Measurements from ENCODE around the gene ZNF366.

ZNF366 gene, protein sequence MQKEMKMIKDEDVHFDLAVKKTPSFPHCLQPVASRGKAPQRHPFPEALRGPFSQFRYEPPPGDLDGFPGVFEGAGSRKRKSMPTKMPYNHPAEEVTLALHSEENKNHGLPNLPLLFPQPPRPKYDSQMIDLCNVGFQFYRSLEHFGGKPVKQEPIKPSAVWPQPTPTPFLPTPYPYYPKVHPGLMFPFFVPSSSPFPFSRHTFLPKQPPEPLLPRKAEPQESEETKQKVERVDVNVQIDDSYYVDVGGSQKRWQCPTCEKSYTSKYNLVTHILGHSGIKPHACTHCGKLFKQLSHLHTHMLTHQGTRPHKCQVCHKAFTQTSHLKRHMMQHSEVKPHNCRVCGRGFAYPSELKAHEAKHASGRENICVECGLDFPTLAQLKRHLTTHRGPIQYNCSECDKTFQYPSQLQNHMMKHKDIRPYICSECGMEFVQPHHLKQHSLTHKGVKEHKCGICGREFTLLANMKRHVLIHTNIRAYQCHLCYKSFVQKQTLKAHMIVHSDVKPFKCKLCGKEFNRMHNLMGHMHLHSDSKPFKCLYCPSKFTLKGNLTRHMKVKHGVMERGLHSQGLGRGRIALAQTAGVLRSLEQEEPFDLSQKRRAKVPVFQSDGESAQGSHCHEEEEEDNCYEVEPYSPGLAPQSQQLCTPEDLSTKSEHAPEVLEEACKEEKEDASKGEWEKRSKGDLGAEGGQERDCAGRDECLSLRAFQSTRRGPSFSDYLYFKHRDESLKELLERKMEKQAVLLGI

DNA sequence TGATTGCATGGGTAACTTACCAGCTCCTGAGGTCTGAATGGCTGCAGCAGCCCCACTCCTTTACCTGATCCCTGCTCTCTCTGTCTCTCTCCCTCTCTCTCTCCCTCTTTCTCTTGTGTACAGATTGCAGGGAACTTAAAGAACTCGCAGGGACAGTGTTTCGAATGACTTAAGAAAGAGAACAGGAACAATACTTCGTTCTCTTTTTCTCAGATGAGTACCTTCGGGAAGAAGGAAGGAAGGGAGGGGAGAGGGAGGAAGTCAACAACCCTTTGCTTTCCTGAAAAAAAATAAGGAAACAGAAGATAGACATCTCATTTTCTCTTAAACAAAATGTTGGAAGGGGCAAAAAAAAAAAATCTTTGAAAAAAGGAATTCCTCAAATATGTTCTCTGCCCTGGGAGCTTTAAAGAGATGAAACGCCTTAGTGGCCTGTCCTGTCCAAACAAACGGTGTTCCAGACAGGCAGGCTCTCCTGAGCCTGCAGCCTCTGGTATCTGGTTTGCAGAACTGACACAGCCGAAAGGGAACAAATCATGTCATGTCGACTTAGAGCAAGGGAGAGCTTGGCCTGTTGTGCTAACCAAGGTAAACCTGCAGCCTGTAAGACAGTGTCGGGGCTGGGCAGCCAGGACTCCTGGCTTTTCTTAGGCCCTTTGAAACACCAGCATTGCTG lies at the start of gene ZNF366:
TSS of gene ZNF366 (minus strand) at position 180 of the 676 bp plus-strand sequence. CDS start 45,914 bp downstream, outside the sequence.
- TF ChIP-seq, protein P1, sequence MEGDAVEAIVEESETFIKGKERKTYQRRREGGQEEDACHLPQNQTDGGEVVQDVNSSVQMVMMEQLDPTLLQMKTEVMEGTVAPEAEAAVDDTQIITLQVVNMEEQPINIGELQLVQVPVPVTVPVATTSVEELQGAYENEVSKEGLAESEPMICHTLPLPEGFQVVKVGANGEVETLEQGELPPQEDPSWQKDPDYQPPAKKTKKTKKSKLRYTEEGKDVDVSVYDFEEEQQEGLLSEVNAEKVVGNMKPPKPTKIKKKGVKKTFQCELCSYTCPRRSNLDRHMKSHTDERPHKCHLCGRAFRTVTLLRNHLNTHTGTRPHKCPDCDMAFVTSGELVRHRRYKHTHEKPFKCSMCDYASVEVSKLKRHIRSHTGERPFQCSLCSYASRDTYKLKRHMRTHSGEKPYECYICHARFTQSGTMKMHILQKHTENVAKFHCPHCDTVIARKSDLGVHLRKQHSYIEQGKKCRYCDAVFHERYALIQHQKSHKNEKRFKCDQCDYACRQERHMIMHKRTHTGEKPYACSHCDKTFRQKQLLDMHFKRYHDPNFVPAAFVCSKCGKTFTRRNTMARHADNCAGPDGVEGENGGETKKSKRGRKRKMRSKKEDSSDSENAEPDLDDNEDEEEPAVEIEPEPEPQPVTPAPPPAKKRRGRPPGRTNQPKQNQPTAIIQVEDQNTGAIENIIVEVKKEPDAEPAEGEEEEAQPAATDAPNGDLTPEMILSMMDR (IDR thresholded peaks at IDR 0.05): no peak

DNA sequence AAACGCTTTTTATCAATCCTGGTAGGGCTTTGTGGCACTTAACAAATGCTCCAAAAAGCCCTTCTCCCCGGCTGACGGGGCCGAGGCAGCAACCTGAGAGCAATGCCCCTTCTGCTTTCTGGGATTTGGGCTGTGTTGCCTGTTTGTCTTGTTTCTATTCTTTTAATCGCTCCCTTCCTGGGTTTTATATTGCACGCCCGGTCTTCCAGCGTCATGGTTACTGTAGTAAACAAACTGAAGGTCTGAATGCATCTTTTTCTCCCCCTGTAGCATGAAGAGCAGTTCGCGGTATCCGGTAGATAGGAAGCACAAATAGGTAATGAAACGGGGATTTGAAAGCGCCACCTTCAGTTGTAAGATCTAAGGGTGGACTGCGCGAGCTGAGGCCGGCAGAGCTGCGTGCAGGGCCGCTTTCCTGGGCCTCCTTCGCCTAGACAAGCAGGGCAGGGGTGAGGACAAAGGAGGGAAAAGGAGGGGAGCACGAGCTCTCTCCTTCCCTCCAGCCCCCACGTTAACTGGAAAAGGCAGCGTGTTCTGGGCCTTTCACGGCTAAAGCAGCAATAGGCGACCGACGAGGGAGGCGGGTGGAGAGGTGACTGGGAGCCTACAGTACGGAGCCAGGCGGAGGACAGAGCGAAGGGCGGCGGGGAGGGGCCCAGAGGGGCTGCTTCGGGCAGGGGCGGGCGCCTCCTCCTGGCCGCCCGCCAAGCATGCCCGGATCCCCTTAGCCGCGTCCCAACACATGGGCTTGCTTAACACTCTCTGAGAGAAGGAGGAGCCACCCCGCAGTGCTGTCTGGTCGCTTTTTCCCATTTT lies 49.3 kb upstream of the ZNF366 start:
- TF ChIP-seq, protein P1 (IDR thresholded peaks at IDR 0.05): no peak

DNA sequence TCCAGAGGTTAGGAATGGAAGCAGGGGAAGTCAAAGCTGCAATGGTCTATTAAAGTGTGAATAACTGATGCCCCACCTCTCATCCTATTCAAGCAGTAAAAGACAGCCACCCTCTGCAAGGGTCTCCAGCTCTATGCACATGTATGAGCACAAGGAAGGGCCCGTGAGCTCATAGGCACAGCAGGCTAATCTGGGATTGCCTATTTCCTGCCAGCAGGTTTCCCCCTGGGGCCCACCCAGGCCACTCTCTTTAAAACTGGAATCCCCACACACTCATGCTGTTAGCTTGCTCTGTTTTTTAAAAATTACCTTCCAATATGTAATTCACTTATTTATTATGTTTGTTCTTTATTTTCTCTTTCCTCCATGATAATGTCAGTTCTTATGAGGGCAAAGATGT lies 48.7 kb upstream of the ZNF366 start:
- TF ChIP-seq, protein P1 (IDR thresholded peaks at IDR 0.05): no peak

DNA sequence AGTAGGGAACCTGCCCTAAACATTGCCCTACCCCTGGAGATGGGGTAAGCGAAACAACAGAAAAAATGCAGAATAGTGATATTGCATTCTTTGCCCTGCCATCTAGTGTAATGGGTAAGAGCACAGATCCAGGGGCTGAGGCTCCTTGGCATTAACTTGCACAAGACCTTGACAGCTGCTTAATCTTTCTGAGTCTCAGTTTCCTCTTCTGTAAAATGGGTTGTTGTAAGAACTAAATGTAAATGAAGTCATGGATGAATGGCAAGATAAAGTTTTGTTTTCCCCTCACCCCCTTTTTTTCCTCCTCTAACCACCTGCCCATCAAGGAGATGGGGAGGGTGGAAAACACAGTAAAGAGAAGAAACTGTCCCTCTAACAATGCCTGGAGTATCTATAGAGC lies 47.7 kb upstream of the ZNF366 start:
- TF ChIP-seq, protein P1 (IDR thresholded peaks at IDR 0.05): no peak

DNA sequence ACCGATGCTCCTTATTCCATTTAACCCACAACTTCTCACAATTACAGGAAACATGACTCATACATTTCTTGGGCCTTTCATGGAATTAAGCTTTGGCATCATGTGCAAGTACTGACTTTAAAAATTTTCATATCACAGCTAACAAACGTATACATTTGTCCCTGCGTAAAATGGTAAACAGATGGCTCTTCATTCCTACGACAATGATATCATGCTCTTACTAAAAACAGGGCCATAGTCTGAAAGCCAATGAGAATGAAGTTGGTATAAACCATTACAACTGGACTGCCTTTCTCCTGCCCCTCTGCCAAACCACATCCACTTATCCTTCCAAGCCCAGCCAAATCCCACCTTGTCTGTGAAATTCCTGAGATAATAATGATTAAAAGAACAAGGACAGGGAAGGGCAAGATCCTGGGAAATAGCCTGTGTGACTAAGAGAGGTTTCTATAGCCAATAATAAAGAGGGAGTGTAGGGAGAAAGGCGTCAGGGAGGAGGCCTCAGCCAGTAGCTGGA lies 44.9 kb upstream of the ZNF366 start:
- TF ChIP-seq, protein P1 (IDR thresholded peaks at IDR 0.05): no peak

DNA sequence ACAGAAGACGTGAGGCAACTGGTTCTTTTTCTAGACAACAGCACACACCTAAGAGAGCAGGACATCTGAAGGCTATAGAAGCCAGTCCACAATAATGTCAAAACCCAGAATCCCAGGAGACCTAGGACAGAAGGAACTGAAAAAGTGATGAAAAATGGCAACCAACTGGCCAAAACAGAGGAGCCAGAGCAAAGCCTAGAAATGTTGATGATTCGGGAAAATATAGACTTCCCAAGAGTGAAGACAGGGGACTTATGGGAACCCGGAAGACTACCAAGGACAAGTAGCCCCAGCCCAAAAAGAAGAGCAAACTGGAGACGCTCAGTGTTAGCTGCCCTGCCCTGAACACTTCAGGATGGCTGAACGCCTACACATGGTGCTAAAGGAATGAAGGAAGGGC lies 43.4 kb upstream of the ZNF366 start:
- TF ChIP-seq, protein P1 (IDR thresholded peaks at IDR 0.05): no peak
